Effector memory CD4-positive, alpha-beta T cell (primary cell): ENCODE measurements around the gene RASAL2.

Source experiments
- DNase-seq, 3 donors: peaks; one replicate each; pipeline ENCODE4 v3.0.0-alpha.2; 2020
- H3K27ac ChIP-seq: 2 replicates; pipeline ENCODE4 v1.7.0; 2013; ENCODE audit warnings: mild to moderate bottlenecking, low read length, moderate library complexity; ENCODE audit not compliant: insufficient read depth, poor library complexity, severe bottlenecking
- H3K27me3 ChIP-seq: replicated peaks from 2 replicates; pipeline ENCODE4 v1.7.0; 2013; ENCODE audit warnings: mild to moderate bottlenecking, low read length; ENCODE audit not compliant: insufficient read depth, control insufficient read depth, poor library complexity, severe bottlenecking
- H3K36me3 ChIP-seq: 2 replicates; pipeline ENCODE4 v1.7.0; 2013; ENCODE audit warnings: mild to moderate bottlenecking, low read length, moderate library complexity; ENCODE audit not compliant: control insufficient read depth, insufficient read depth
- H3K4me1 ChIP-seq: 2 replicates; pipeline ENCODE4 v1.7.0; 2013; ENCODE audit warnings: low read length, mild to moderate bottlenecking; ENCODE audit not compliant: control insufficient read depth, insufficient read depth, poor library complexity, severe bottlenecking
- H3K4me3 ChIP-seq: 2 replicates; pipeline ENCODE4 v1.7.0; 2013; ENCODE audit warnings: low read length, low read depth, mild to moderate bottlenecking; ENCODE audit not compliant: insufficient read depth, poor library complexity, severe bottlenecking
- H3K9me3 ChIP-seq: 2 replicates; pipeline ENCODE4 v1.7.0; 2013; ENCODE audit warnings: mild to moderate bottlenecking, low read length, moderate library complexity; ENCODE audit not compliant: control insufficient read depth
- total RNA-seq, 3 donors: gene quantifications; one replicate each; lab custom pipeline; 2026; lab: John Stamatoyannopoulos, UW

The RASAL2 gene
- 0 reads per million in 3 donors for total RNA-seq

DNA sequence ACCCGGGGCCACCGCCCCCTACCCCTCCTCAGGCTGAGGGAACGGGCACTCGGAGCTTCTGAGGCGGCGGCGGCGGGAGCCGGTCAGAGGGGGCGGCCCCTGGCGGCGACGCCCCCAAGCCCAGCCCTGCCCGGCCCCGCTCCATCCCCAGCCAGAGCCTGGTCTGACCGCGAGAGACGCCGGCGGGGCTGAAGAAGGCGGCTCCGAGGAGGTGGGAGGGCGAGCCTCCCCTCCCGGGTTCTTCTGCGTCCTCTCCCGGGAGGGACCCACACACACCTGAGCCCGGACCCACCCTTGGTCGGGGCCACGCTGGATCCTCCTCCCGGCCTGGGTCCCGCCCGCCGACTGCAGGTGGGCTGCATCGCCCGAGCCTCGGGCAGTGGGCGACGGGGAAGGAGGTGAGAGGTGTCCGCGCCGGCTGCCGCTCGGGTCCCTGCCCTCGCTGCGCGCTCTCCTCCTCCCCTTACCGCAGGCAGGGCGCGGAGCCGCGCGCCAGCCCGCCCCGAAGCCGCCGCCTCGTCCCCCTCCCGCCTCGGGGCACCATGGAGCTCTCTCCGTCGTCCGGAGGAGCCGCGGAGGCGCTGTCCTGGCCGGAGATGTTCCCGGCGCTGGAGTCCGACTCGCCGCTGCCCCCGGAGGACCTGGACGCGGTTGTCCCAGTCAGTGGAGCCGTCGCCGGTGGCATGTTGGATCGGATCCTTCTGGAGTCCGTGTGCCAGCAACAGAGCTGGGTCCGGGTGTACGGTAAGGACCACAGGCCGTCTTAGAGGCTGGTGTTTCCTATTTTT, at the start of gene RASAL2:
RASAL2 (plus strand) TSS at position 154 of the 788 bp plus-strand sequence; CDS start at position 543, 389 bp downstream.
- peak within 1 kb of the TSS; percentile 32 for H3K4me3 ChIP-seq
- no peaks in the 10 kb centered on the region for H3K9me3 ChIP-seq
- peaks cover 18% of the 10 kb centered on the region for H3K27me3 ChIP-seq
- H3K36me3 ChIP-seq = no peaks in the 10 kb centered on the region
- H3K4me1 ChIP-seq = peaks cover 3% of the 10 kb centered on the region
- no peak for DNase-seq
- no peak within 1 kb of the TSS for H3K27ac ChIP-seq

DNA sequence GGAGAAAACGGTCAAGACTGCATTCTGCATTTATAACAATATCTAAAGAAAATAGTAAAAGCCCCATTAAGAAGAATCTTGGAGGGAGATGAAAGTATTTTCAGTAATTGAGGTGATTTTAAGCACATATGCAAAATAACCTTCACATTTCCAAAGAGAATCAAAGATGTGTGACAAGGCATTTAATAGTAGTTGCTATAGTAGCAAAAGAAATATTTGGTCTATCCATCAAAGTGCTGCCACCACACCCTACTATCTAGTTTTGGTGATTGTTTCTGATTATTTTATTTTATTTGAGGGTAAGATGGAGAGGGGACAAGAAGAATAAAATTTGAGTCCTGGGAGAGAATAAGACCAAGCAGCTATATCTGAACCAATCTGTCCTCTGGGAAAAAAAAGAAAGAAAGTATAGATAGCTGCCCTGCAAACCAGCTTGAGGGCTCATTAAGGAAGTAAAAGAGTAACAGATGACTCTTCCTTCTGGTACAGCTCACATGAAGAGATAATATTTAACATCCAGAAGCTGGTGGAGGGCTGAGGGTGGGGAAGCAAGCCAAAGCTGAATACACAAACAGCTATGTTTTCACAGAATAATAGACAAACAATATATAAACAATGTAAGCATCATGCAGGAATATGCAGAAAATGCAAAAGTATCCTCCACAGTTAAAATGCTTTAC, 47.2 kb upstream of the RASAL2 start:
- DNase-seq = no peak
- no peaks in the 10 kb centered on the region for H3K36me3 ChIP-seq
- no peaks in the 10 kb centered on the region for H3K27me3 ChIP-seq
- no peaks in the 10 kb centered on the region for H3K9me3 ChIP-seq
- H3K4me1 ChIP-seq = no peaks in the 10 kb centered on the region
- no peak overlapping the region for H3K27ac ChIP-seq
- no peak overlapping the region for H3K4me3 ChIP-seq

DNA sequence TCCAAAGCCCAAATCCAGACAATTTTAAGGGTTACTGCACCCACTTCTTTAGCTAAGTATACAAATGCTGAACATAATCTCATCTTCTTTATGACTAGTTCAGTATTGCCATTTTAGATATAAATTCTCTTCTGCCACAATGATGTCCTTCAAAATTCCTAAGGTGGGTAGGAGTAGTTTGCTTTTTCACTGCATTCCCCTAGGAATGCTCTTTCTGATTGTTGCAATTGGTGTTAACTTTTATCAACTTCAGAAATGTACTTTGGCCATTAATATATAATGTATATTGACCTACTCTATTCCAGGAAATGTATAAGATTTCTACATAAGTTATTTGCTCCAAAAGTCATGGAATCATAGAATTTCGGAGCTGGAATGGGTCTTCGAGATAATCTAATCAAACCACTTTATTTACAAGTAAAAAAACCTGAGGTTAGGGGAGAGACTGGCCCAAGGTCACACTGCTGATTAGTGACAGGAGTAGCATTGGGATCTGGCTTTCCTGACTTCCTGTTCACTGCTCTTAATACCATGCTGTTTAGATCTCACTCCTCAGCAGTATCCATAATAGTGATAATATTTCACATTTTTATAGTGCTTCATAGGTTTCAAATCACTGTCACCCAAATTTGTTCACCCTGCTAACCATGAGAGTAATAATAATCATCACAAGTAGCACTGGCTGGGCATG, 46.4 kb upstream of the RASAL2 start:
- Histone ChIP-seq H3K4me3 (no peak overlapping the region), H3K9me3 (no peaks in the 10 kb centered on the region), H3K4me1 (no peaks in the 10 kb centered on the region), H3K27ac (no peak overlapping the region), H3K36me3 (no peaks in the 10 kb centered on the region), H3K27me3 (no peaks in the 10 kb centered on the region)
- no peak for DNase-seq

DNA sequence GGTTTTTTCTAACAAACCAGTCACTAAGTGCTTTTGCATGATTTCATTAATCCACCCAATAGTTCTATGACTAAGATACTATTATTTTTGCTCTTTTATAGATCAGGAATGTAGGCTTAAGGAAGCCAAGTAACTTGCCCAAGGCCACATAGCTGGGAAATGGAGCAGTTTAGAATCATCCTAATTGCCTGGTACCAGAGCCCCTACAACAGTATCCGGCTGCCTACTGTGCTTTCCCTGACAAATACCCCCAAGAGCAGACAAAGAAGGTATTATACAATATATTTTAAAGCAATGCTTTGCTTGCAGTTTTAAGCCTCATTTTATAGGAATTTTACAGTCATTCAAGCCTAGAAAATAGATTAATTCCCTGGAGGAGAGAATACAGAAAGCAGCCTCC, 45.5 kb upstream of the RASAL2 start:
- DNase-seq = no peak

DNA sequence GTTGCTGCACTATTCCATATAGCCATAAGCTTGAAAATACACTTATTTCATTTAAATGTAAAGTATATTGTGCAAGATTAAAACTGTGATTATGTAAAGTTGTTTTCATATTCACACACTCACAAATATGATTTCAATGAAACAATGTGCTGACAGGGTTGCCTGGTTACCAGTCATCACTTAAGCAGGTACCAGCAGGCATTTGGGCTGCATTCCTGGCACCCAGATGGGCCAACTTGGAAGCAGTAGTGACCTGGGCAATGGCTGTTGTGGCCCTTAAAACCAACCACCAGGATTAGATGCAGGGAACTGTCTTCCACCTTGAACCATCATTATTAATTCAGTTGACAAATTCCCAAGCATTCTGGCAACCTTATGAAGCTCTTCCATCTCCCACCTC, 45.0 kb upstream of the RASAL2 start:
- Histone ChIP-seq H3K4me3 (no peak overlapping the region), H3K36me3 (no peaks in the 10 kb centered on the region), H3K27me3 (no peaks in the 10 kb centered on the region), H3K9me3 (no peaks in the 10 kb centered on the region), H3K4me1 (no peaks in the 10 kb centered on the region), H3K27ac (no peak overlapping the region)
- no peak for DNase-seq

More for the DNA sequence above, 45.5 kb upstream of the RASAL2 start:
- Histone ChIP-seq H3K4me1 (no peaks in the 10 kb centered on the region), H3K36me3 (no peaks in the 10 kb centered on the region), H3K27me3 (no peaks in the 10 kb centered on the region), H3K27ac (no peak overlapping the region), H3K9me3 (no peaks in the 10 kb centered on the region), H3K4me3 (no peak overlapping the region)

DNA sequence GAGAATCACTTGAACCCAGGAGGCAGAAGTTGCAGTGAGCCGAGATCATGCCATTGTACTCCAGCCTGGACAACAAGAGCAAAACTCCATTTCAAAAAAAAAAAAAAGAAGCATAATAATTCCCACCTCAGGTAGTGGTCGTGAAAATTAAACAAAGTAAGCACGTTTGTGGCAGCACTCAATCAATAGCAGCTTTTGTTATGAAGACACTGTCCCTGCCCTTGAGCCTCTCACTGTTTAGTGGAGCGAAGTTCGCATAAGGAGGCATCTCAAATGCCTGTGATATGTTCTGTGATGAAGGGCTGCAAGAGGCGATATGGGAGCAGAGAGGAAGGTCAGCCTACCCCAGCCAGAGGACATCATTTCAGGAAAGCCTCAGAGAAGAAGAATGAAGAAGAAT, 43.8 kb upstream of the RASAL2 start:
- Histone ChIP-seq H3K4me1 (no peaks in the 10 kb centered on the region), H3K27me3 (no peaks in the 10 kb centered on the region), H3K27ac (no peak overlapping the region), H3K36me3 (no peaks in the 10 kb centered on the region), H3K4me3 (no peak overlapping the region), H3K9me3 (no peaks in the 10 kb centered on the region)
- DNase-seq = no peak

DNA sequence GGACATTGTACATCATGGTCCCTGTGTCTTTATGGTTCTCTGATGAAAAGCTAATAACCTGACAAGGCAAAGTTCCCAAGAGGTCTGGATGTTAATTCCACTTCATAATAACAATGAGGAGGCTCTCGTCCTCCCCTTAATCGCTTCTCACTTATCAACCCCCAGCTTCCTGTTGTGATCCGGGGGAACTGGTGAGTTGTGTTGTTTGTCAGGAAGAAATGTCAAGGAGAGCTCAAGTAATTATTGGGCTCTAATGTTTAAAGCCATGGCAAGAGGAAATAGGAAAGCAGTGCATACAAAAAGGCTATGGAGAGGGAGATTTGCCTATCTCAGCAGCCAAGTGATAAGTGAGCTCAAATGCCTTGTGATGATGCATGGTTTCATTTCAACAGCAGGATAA, 42.8 kb upstream of the RASAL2 start:
- H3K4me3 ChIP-seq = no peak overlapping the region
- no peaks in the 10 kb centered on the region for H3K36me3 ChIP-seq
- DNase-seq = no peak
- no peaks in the 10 kb centered on the region for H3K9me3 ChIP-seq
- no peak overlapping the region for H3K27ac ChIP-seq
- H3K4me1 ChIP-seq = no peaks in the 10 kb centered on the region
- no peaks in the 10 kb centered on the region for H3K27me3 ChIP-seq

DNA sequence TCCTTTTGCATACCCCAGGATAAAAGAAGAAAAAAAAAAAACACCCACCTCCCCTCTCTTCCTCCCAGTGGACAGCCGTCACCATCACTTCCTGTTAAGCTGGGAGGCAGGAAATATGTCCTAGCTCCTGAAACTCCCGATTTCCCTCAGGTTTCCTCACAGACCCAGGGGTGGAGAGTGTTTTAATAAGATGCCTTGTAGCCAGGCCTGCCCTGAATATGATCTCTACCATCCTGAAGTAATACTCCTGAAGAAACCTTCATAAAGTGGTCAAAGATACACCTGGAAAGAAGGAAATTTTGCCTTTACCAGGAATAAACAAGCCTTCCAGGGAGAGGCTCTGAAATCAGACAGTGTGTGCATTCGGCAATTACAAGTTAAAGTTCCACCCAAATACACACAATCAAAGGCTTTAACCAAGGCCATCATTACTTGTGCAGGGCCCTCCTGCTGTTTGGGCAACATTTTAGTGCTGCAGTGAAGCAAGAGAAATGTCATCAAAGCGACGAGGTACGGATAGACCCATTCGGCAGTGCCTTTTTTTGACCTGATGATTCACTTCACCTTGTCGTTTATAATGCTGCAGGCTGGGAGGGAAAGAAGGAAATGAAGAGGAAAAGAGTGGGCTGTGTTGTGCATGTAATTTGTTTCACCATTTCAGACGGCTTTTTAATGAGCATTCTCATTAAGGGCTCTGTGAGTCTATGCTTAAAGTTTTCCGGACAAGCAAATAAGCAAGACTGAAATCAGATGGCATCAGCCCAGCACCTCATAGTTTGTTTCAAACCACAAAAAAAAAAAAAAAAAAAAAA, 41.0 kb upstream of the RASAL2 start:
- no peak overlapping the region for H3K4me3 ChIP-seq
- H3K27me3 ChIP-seq = no peaks in the 10 kb centered on the region
- H3K4me1 ChIP-seq = no peaks in the 10 kb centered on the region
- H3K27ac ChIP-seq = no peak overlapping the region
- no peaks in the 10 kb centered on the region for H3K36me3 ChIP-seq
- H3K9me3 ChIP-seq = no peaks in the 10 kb centered on the region
- DNase-seq = no peak

DNA sequence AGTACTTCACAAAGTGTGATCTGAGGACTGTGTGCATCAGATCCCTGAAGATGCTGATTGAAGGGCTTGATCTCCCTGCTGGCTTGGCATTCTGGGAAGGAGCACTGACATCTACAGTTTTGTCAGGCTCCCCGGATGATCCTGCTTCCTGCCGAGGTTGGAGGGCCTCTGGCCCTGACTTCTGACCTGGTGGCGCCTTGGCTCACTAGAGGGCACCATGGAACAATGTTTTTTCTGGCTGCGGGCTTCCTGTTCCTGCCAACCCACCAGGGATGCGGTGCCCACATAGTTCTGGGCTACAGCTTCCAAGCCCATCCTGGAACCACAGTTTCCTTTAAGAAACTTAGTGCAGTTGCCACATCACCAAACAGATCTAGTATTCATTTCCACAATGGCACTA, 38.8 kb upstream of the RASAL2 start:
- Histone ChIP-seq H3K4me3 (no peak overlapping the region), H3K27ac (no peak overlapping the region), H3K36me3 (no peaks in the 10 kb centered on the region), H3K9me3 (no peaks in the 10 kb centered on the region), H3K27me3 (no peaks in the 10 kb centered on the region), H3K4me1 (no peaks in the 10 kb centered on the region)
- no peak for DNase-seq
